Endothelial cell of umbilical vein (primary cell): ENCODE measurements around the gene ISY1. TPM values are rescaled to one million over a fixed set of nuclear protein-coding genes. Genes with fewer than 3 reads are reported as not detected.

Experiments
- BruUV-seq: library from RNA; stranded (reverse); fragments of 400-500 nt; replicated peaks from 2 replicates; lab custom pipeline; 2021; lab: Mats Ljungman, UMichigan
- CTCF ChIA-PET: fragments of 300-600, 350-600 bp; sonication (Branson Sonifier 250); formaldehyde crosslinking; loops from one replicate; lab custom pipeline; 2021; ENCODE audit warnings: antibody characterized with exemption, inconsistent platforms; lab: Charles Lee
- POLR2A ChIA-PET: fragments of 300-600, 350-600 bp; sonication (Branson Sonifier 250); formaldehyde crosslinking; loops from one replicate; lab custom pipeline; 2021; ENCODE audit warnings: antibody characterized with exemption, inconsistent platforms; lab: Charles Lee
- DNase-seq: peaks from one replicate; pipeline ENCODE4 v3.0.0-alpha.2; 2011; ENCODE audit warnings: low read depth, low spot score
- FAIRE-seq: peaks from 2 replicates; lab custom pipeline; 2011; peaks lifted over from hg19 to GRCh38; lab: Jason Lieb, UNC
- H2AFZ ChIP-seq: 2 replicates; pipeline ENCODE4 v1.6.0; 2012; ENCODE audit warnings: low read depth, low read length, control low read depth, inconsistent platforms
- H3K27ac ChIP-seq: 2 replicates; pipeline ENCODE4 v1.5.1; 2011; ENCODE audit warnings: low read depth, mild to moderate bottlenecking, control low read depth, low read length, moderate library complexity; ENCODE audit not compliant: insufficient read depth
- H3K27me3 ChIP-seq, 2 experiments: 2 replicates each; pipeline versions ENCODE4 v1.6.0 to v1.6.1; 2011; ENCODE audit warnings: low read length in 2 of 2, mixed read lengths in 1 of 2; ENCODE audit not compliant: control insufficient read depth in 2 of 2, insufficient read depth in 2 of 2
- H3K36me3 ChIP-seq, 2 experiments: 2 replicates in 1 of 2; 3 replicates in 1 of 2; pipeline ENCODE4 v1.5.1; 2011; ENCODE audit warnings: low read length in 2 of 2, mild to moderate bottlenecking in 1 of 2, moderate library complexity in 1 of 2; ENCODE audit not compliant: control insufficient read depth in 2 of 2, insufficient read depth in 2 of 2; ENCODE audit errors: extremely low read depth in 1 of 2
- H3K4me1 ChIP-seq: 3 replicates; pipeline ENCODE4 v1.5.1; 2011; ENCODE audit warnings: mild to moderate bottlenecking, low read length; ENCODE audit not compliant: control insufficient read depth, insufficient read depth; ENCODE audit errors: extremely low read depth
- H3K4me2 ChIP-seq: 2 replicates; pipeline ENCODE4 v1.6.1; 2011; ENCODE audit warnings: low read length, control low read depth, mixed read lengths; ENCODE audit not compliant: insufficient read depth
- H3K4me3 ChIP-seq, 3 experiments: fragments of 200-600 bp in 1 of 3; sonication (generic), shearing (Covaris generic) in 1 of 3; replicated peaks in 1 of 3; 2 replicates each; pipeline ENCODE4 v1.5.1; 2011 to 2016; ENCODE audit warnings: control low read depth in 3 of 3, low read length in 3 of 3, mild to moderate bottlenecking in 2 of 3, inconsistent platforms in 1 of 3, low read depth in 1 of 3, moderate library complexity in 1 of 3; ENCODE audit not compliant: insufficient read depth in 1 of 3
- H3K79me2 ChIP-seq: 2 replicates; pipeline ENCODE4 v1.6.0; 2012; ENCODE audit warnings: low read length, inconsistent platforms; ENCODE audit not compliant: control insufficient read depth, insufficient read depth
- H3K9ac ChIP-seq: replicated peaks from 2 replicates; pipeline ENCODE3; 2011; ENCODE audit warnings: low read length, control low read depth; ENCODE audit not compliant: insufficient read depth; ENCODE audit errors: extremely low read depth
- H3K9me1 ChIP-seq: replicated peaks from 3 replicates; pipeline ENCODE4 v1.6.0; 2011; ENCODE audit warnings: mild to moderate bottlenecking, low read length; ENCODE audit not compliant: control insufficient read depth, insufficient read depth; ENCODE audit errors: extremely low read depth
- H3K9me3 ChIP-seq: replicated peaks from 2 replicates; pipeline ENCODE4 v1.5.1; 2012; ENCODE audit warnings: low read length, inconsistent platforms; ENCODE audit not compliant: control insufficient read depth, insufficient read depth
- H4K20me1 ChIP-seq: replicated peaks from 2 replicates; pipeline ENCODE3; 2011; ENCODE audit warnings: mild to moderate bottlenecking, low read length; ENCODE audit not compliant: control insufficient read depth, insufficient read depth; ENCODE audit errors: extremely low read depth
- EZH2 ChIP-seq: IDR thresholded peaks from 2 replicates; pipeline ENCODE4 v1.6.1; 2012; ENCODE audit warnings: borderline replicate concordance, low read depth, mild to moderate bottlenecking, moderate library complexity, low read length, inconsistent platforms; ENCODE audit not compliant: severe bottlenecking
- FOS ChIP-seq: IDR thresholded peaks from 2 replicates; pipeline ENCODE4 v1.6.1; 2011; ENCODE audit warnings: mild to moderate bottlenecking, low read length, moderate library complexity, borderline replicate concordance; ENCODE audit not compliant: insufficient read depth
- GATA2 ChIP-seq: IDR thresholded peaks from 2 replicates; pipeline ENCODE4 v1.7.0; 2011; ENCODE audit warnings: low read depth, mild to moderate bottlenecking, moderate library complexity, mixed read lengths, low read length; ENCODE audit not compliant: insufficient read length, insufficient read depth
- JUN ChIP-seq: IDR thresholded peaks from 2 replicates; pipeline ENCODE4 v1.6.1; 2011; ENCODE audit warnings: borderline replicate concordance, low read depth; ENCODE audit not compliant: insufficient read length, insufficient read depth
- MYC ChIP-seq: IDR thresholded peaks from one replicate; pipeline ENCODE4 v1.6.1; 2011; ENCODE audit warnings: mild to moderate bottlenecking, low read depth, low read length
- POLR2A ChIP-seq: IDR thresholded peaks from 2 replicates; pipeline ENCODE4 v1.6.1; 2012; ENCODE audit warnings: low read depth, mild to moderate bottlenecking, control low read depth, low read length
- POLR2AphosphoS5 ChIP-seq: IDR thresholded peaks from 2 replicates; pipeline ENCODE4 v1.6.1; 2012; ENCODE audit warnings: low read depth, mild to moderate bottlenecking, control low read depth, low read length, moderate library complexity; ENCODE audit not compliant: insufficient read depth
- dilution Hi-C: fragments of 300-500 bp; cut with MboI; formaldehyde crosslinking; loops from one replicate; pipeline ENCODE4 v1.15.0; 2019; ENCODE audit warnings: low sequenced_read_pairs; ENCODE audit not compliant: extremely low pct_ligation_motif_present
- intact Hi-C: fragments of 100-400 bp; cut with micrococcal nuclease; formaldehyde crosslinking; loops from one replicate; pipeline ENCODE4 v1.10.0; 2022
- polyA plus RNA-seq, 4 experiments: library from polyadenylated mRNA; depleted of rRNA in 3 of 4; stranded (reverse) in 3 of 4; unstranded in 1 of 4; fragments of >200 nt; gene quantifications; 2 replicates each; pipeline versions ENCODE4 v1.2.1 to v1.2.3, GENCODE V29; 2011 to 2012; ENCODE audit warnings: missing spikeins in 1 of 4
- total RNA-seq: library from RNA; stranded (reverse); gene quantifications from 2 replicates; pipeline ENCODE4 v1.2.3, GENCODE V29; 2021
- TF ChIP-seq, protein P1 (sequence below): IDR thresholded peaks from 2 replicates; pipeline ENCODE4 v1.6.1; 2011; ENCODE audit not compliant: insufficient read depth, insufficient read length
- TF ChIP-seq, protein P2 (sequence below), 2 donors: IDR thresholded peaks; 1 replicate in 1 of 2; 2 replicates in 1 of 2; pipeline ENCODE4 v1.5.1; 2011; ENCODE audit warnings: low read length in 2 of 2, mild to moderate bottlenecking in 2 of 2, moderate library complexity in 2 of 2, control low read depth in 1 of 2, inconsistent platforms in 1 of 2, low read depth in 1 of 2; ENCODE audit not compliant: insufficient read depth in 1 of 2; ENCODE audit errors: extremely low read depth in 1 of 2

The ISY1 gene
- total and polyA plus RNA-seq, 2 donors (not counting 3 experiments of a cell fraction or from before 2014, with no cell fraction given) = 50.7 to 59.4 TPM

DNA sequence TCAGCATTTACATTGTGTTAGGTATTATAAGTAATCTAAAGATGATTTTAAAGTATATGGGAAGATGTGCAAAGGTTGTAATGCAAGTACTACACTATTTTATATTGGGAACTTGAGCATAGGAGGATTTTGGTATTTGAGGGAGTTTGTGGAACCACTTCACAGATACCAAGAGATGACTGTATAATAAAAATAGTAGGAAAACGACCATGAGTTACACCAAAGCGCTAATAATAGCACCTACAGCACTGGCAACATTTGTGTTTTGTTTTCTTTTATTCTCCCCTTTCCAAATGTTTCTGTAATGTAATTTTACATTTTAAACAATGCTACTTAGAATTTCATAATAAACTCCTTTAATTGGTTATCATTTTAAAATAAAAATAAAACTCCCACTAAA, 12.3 kb upstream of the ISY1 start:
- Histone ChIP-seq H3K9ac (no peak overlapping the region), H3K36me3 (peaks cover 21 to 35% of the 10 kb centered on the region in 2 experiments), H3K79me2 (peaks cover 76% of the 10 kb centered on the region), H3K27me3 (no peaks in the 10 kb centered on the region), H3K4me3 (no peak overlapping the region), H4K20me1 (peaks cover 30% of the 10 kb centered on the region), H3K9me1 (no peaks in the 10 kb centered on the region), H3K27ac (no peak overlapping the region), H3K9me3 (no peaks in the 10 kb centered on the region), H3K4me1 (no peaks in the 10 kb centered on the region), H3K4me2 (no peak overlapping the region), H2AFZ (no peak overlapping the region)
- intact Hi-C loops = no loop called here
- dilution Hi-C loops = no loop called here
- no peak for FAIRE-seq
- TF ChIP-seq, protein P1, sequence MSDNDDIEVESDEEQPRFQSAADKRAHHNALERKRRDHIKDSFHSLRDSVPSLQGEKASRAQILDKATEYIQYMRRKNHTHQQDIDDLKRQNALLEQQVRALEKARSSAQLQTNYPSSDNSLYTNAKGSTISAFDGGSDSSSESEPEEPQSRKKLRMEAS = no peak
- TF ChIP-seq JUN (no peak), MYC (no peak), POLR2A (no peak), GATA2 (no peak), FOS (no peak), EZH2 (no peak), POLR2AphosphoS5 (no peak)
- TF ChIP-seq, protein P2, sequence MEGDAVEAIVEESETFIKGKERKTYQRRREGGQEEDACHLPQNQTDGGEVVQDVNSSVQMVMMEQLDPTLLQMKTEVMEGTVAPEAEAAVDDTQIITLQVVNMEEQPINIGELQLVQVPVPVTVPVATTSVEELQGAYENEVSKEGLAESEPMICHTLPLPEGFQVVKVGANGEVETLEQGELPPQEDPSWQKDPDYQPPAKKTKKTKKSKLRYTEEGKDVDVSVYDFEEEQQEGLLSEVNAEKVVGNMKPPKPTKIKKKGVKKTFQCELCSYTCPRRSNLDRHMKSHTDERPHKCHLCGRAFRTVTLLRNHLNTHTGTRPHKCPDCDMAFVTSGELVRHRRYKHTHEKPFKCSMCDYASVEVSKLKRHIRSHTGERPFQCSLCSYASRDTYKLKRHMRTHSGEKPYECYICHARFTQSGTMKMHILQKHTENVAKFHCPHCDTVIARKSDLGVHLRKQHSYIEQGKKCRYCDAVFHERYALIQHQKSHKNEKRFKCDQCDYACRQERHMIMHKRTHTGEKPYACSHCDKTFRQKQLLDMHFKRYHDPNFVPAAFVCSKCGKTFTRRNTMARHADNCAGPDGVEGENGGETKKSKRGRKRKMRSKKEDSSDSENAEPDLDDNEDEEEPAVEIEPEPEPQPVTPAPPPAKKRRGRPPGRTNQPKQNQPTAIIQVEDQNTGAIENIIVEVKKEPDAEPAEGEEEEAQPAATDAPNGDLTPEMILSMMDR (IDR thresholded peaks at IDR 0.05; ENCODE audit: extremely low read depth in 1 of 2, insufficient read depth in 1 of 2, low read depth in 1 of 2, low read length in 2 of 2) = no peak
- CTCF ChIA-PET = interaction anchor here (1.6 kb wide), 1 partner anchor 73 kb away, joined by 8 read pairs; no protein-coding TSS in a partner anchor
- no TSS peak for BruUV-seq
- no peak for DNase-seq
- POLR2A ChIA-PET = no interaction called here
